Pancreas (tissue), 10 donors: ENCODE measurements around the gene RTP2. TPM values are rescaled to one million over a fixed set of nuclear protein-coding genes. Genes with fewer than 3 reads are reported as not detected.

Source experiments
- ATAC-seq, 4 donors: fragments of 200-7000 bp; cut with Tn5 transposase; one replicate each; pipeline versions ENCODE4 v1.8.0 to v1.9.1; 2020; ENCODE audit warnings: mild to moderate bottlenecking in 4 of 4, moderate library complexity in 4 of 4
- DNase-seq, 6 donors: peaks; one replicate each; pipeline ENCODE4 v3.0.0-alpha.2; 2020
- FAIRE-seq: peaks from 2 replicates; lab custom pipeline; 2012; peaks lifted over from hg19 to GRCh38; lab: Jason Lieb, UNC
- H3K27ac ChIP-seq, 4 donors: fragments of 200-600 bp; sonication (generic); 1 replicate in 3 of 4; 2 replicates in 1 of 4; pipeline versions ENCODE4 v1.5.0 to v1.8.0; 2020
- H3K27me3 ChIP-seq, 4 donors: fragments of 200-600 bp; one replicate each; pipeline ENCODE4 v1.8.0; 2021
- H3K36me3 ChIP-seq, 3 donors: fragments of 200-600 bp; sonication (generic) in 1 of 3; one replicate each; pipeline versions ENCODE4 v1.5.0 to v1.8.0; 2020 to 2021
- H3K4me1 ChIP-seq, 3 donors: fragments of 200-600 bp; one replicate each; pipeline ENCODE4 v1.8.0; 2021
- H3K4me3 ChIP-seq, 4 donors: fragments of 200-600 bp; sonication (generic) in 2 of 4; one replicate each; pipeline versions ENCODE4 v1.5.0 to v1.8.0; 2020 to 2021
- H3K9me3 ChIP-seq, 4 donors: fragments of 200-600 bp; one replicate each; pipeline ENCODE4 v1.8.0; 2021
- CTCF ChIP-seq, 4 donors: fragments of 200-600 bp; sonication (generic) in 3 of 4; IDR thresholded peaks; one replicate each; pipeline versions ENCODE4 v1.5.0 to v1.8.0; 2021; ENCODE audit warnings: antibody characterized with exemption in 4 of 4
- WGBS, 2 donors: extraction: QIAGEN DNeasy Blood & Tissue Kit; methylation state at CpG; one replicate each; pipeline ENCODE4 v1.1.7; 2013; 5-methylcytosine and 5-hydroxymethylcytosine counted together
- intact Hi-C, 3 donors: fragments of 100-400 bp; cut with DNase I; formaldehyde crosslinking; loops; one replicate each; pipeline versions ENCODE4 v1.11.1 to v1.14.2; 2022
- polyA plus RNA-seq, 2 donors: library from polyadenylated mRNA; stranded (reverse); fragments of 200-250 nt; gene quantifications; one replicate each; pipeline ENCODE4 v1.2.3, GENCODE V29; 2013
- total RNA-seq, 6 donors: library from RNA; stranded (reverse); fragmentation: NEBNext Ultra II Directional in 4 of 6; extraction: Animal tissue kit (Norgen Biotek cat#: 25700) in 4 of 6; gene quantifications; one replicate each; pipeline versions ENCODE4 v1.2.1 to v1.2.4, GENCODE V29; 2021 to 2023
- donor health status: healthy with polysubstance abuse.
- donor health status: DM: no; HTN: no; CAD: no; lungs with moderate emphysema.
- donor health status: DM: no; HTN: no; CAD: no.
- donor health status: control.
- donor health status: control.
- donor health status: Bipolar disorder and iron deficiency.
- donor health status: DM: yes; HTN: yes; CAD: no.
- donor health status: DM: no; HTN: no; CAD: no.
- donor health status: DM: no; HTN: no; CAD: no.
- donor health status: DM: yes; HTN: yes; CAD: no.

The RTP2 gene
- total and polyA plus RNA-seq, 8 donors, result not detected

GRCh38 chr3:187738331-187739093 lies 36.2 kb upstream of the RTP2 start:
- FAIRE-seq (no peak), DNase-seq (peak; percentile 71 to 93 (median 85)), ATAC-seq (peak; percentile 66 to 77 (median 70))
- intact Hi-C loops, result loop anchor here in 2 of 3 donors (5.0 kb wide), 2 partner anchors 1214 to 1219 kb away; no protein-coding TSS in a partner anchor
- peak overlapping the region; percentile 3 to 80 (median 50) for H3K4me3 ChIP-seq
- TF ChIP-seq CTCF (IDR thresholded peaks at IDR 0.05), result peak; percentile 19 to 55 (median 37)
- peak overlapping the region; percentile 65 to 99 (median 86) for H3K27ac ChIP-seq
- peaks cover 4 to 14% (median 7%) of the 10 kb centered on the region in 3 donors for H3K4me1 ChIP-seq
- H3K9me3 ChIP-seq, result no peaks in the 10 kb centered on the region
- 3 to 4% methylated on average over 43 of the region's 43 CpGs for WGBS, 2 donors
- no peaks in the 10 kb centered on the region for H3K27me3 ChIP-seq
- H3K36me3 ChIP-seq, result peaks cover 0 to 9% (median 0%) of the 10 kb centered on the region in 3 donors

GRCh38 chr3:187738071-187738330 lies 35.6 kb upstream of the RTP2 start:
- DNase-seq (no peak), FAIRE-seq (no peak), ATAC-seq (no peak)
- TF ChIP-seq CTCF (IDR thresholded peaks at IDR 0.05), result no peak
- intact Hi-C loops, result loop anchor here in 2 of 3 donors (5.0 kb wide), 2 partner anchors 1214 to 1219 kb away; no protein-coding TSS in a partner anchor
- Histone ChIP-seq H3K27me3 (no peaks in the 10 kb centered on the region), H3K27ac (peak overlapping the region; percentile 65 to 99 (median 86)), H3K4me1 (peaks cover 4 to 14% (median 7%) of the 10 kb centered on the region in 3 donors), H3K36me3 (peaks cover 0 to 14% (median 0%) of the 10 kb centered on the region in 3 donors), H3K4me3 (peak overlapping the region; percentile 3 to 80 (median 50)), H3K9me3 (no peaks in the 10 kb centered on the region)
- 0 to 2% methylated on average over 7 of the region's 7 CpGs for WGBS, 2 donors

- Histone ChIP-seq H3K36me3 (peaks cover 0 to 17% (median 0%) of the 10 kb centered on the region in 3 donors), H3K4me1 (peaks cover 4 to 14% (median 7%) of the 10 kb centered on the region in 3 donors), H3K9me3 (no peaks in the 10 kb centered on the region), H3K4me3 (peak overlapping the region; percentile 3 to 80 (median 50)), H3K27ac (peak overlapping the region; percentile 65 to 99 (median 86)), H3K27me3 (no peaks in the 10 kb centered on the region)
- FAIRE-seq, result no peak
- 18 to 21% methylated on average over 41 of the region's 41 CpGs for WGBS, 2 donors
- peak; percentile 57 to 88 (median 72) for DNase-seq
- ATAC-seq, result peak; percentile 12 to 43 (median 30)
- intact Hi-C loops, result loop anchor here in 2 of 3 donors (5.0 kb wide), 2 partner anchors 1215 to 1220 kb away; no protein-coding TSS in a partner anchor
- no peak for TF ChIP-seq CTCF (IDR thresholded peaks at IDR 0.05)
Measured at GRCh38 chr3:187737368-187738070, 35.2 kb upstream of the RTP2 start.

GRCh38 chr3:187737006-187737367 lies 34.6 kb upstream of the RTP2 start:
- ATAC-seq (no peak), DNase-seq (no peak), FAIRE-seq (no peak)
- no peaks in the 10 kb centered on the region for H3K27me3 ChIP-seq
- H3K4me3 ChIP-seq, result peak overlapping the region in 1 of 4 donors; percentile 75
- no peaks in the 10 kb centered on the region for H3K9me3 ChIP-seq
- H3K36me3 ChIP-seq, result peaks cover 0 to 20% (median 5%) of the 10 kb centered on the region in 3 donors
- WGBS, 2 donors, result 75 to 92% methylated on average over 3 to 4 of the region's 4 CpGs
- no peak for TF ChIP-seq CTCF (IDR thresholded peaks at IDR 0.05)
- peak overlapping the region in 1 of 4 donors; percentile 99 for H3K27ac ChIP-seq
- intact Hi-C loops, result loop anchor here in 2 of 3 donors (5.0 kb wide), 2 partner anchors 1215 to 1220 kb away; no protein-coding TSS in a partner anchor
- H3K4me1 ChIP-seq, result peaks cover 4 to 14% (median 7%) of the 10 kb centered on the region in 3 donors
